H9 (cell line): ENCODE results near the gene MTMR6. TPM values are rescaled to one million over a fixed set of nuclear protein-coding genes. Genes with fewer than 3 reads are reported as not detected.

Source experiments
- DNase-seq: peaks from one replicate; pipeline ENCODE4 v3.0.0-alpha.2; 2017
- H2AFZ ChIP-seq: one replicate; pipeline ENCODE4 v1.6.1; 2013; ENCODE audit warnings: mild to moderate bottlenecking, low read length, control low read depth, moderate library complexity
- H2AK5ac ChIP-seq: 2 replicates; pipeline ENCODE4 v1.6.1; 2013; ENCODE audit warnings: low read length, control low read depth, mixed read lengths; ENCODE audit not compliant: insufficient read length
- H2BK120ac ChIP-seq: one replicate; pipeline ENCODE4 v1.6.1; 2013; ENCODE audit warnings: low read depth, mild to moderate bottlenecking, low read length, control low read depth, inconsistent platforms; ENCODE audit not compliant: poor library complexity, severe bottlenecking
- H2BK12ac ChIP-seq: 2 replicates; pipeline ENCODE4 v1.6.1; 2013; ENCODE audit warnings: low read length, control low read depth, mixed read lengths, low read depth; ENCODE audit not compliant: insufficient read length
- H2BK15ac ChIP-seq: 2 replicates; pipeline ENCODE4 v1.6.1; 2013; ENCODE audit warnings: low read depth, low read length, control low read depth
- H2BK20ac ChIP-seq: one replicate; pipeline ENCODE4 v1.6.1; 2013; ENCODE audit warnings: low read depth, mild to moderate bottlenecking, low read length, control low read depth, inconsistent platforms; ENCODE audit not compliant: poor library complexity, severe bottlenecking
- H2BK5ac ChIP-seq: 2 replicates; pipeline ENCODE4 v1.6.1; 2013; ENCODE audit warnings: low read length, control low read depth, mixed read lengths; ENCODE audit not compliant: insufficient read length
- H3K14ac ChIP-seq: 2 replicates; pipeline ENCODE4 v1.6.1; 2013; ENCODE audit warnings: low read length, control low read depth; ENCODE audit not compliant: insufficient read depth
- H3K18ac ChIP-seq: 2 replicates; pipeline ENCODE4 v1.6.1; 2013; ENCODE audit warnings: low read depth, mild to moderate bottlenecking, mixed read lengths, low read length, control low read depth; ENCODE audit not compliant: insufficient read length
- H3K23ac ChIP-seq: 2 replicates; pipeline ENCODE4 v1.6.1; 2013; ENCODE audit warnings: low read length, control low read depth, mixed read lengths, low read depth; ENCODE audit not compliant: insufficient read length
- H3K23me2 ChIP-seq: 2 replicates; pipeline ENCODE4 v1.6.1; 2013; ENCODE audit warnings: low read depth, mild to moderate bottlenecking, mixed read lengths, low read length, control low read depth; ENCODE audit not compliant: insufficient read length, poor library complexity, severe bottlenecking
- H3K27ac ChIP-seq: 2 replicates; pipeline ENCODE4 v1.5.1; 2013; ENCODE audit warnings: low read length, control low read depth, mixed read lengths, low read depth; ENCODE audit not compliant: insufficient read length
- H3K27me3 ChIP-seq: 2 replicates; pipeline ENCODE4 v1.6.1; 2013; ENCODE audit warnings: low read length, control low read depth, inconsistent platforms; ENCODE audit not compliant: insufficient read depth
- H3K4ac ChIP-seq: 2 replicates; pipeline ENCODE4 v1.6.1; 2013; ENCODE audit warnings: low read depth, mild to moderate bottlenecking, control low read depth, inconsistent platforms, low read length, moderate library complexity
- H3K4me1 ChIP-seq: 2 replicates; pipeline ENCODE4 v1.6.1; 2013; ENCODE audit warnings: low read length, control low read depth, inconsistent platforms; ENCODE audit not compliant: insufficient read depth
- H3K4me2 ChIP-seq: 2 replicates; pipeline ENCODE4 v1.6.1; 2013; ENCODE audit warnings: low read length, control low read depth, mixed read lengths; ENCODE audit not compliant: insufficient read length, insufficient read depth
- H3K56ac ChIP-seq: 2 replicates; pipeline ENCODE4 v1.6.1; 2013; ENCODE audit warnings: low read depth, mild to moderate bottlenecking, mixed read lengths, low read length, control low read depth; ENCODE audit not compliant: insufficient read length
- H3K79me1 ChIP-seq: 2 replicates; pipeline ENCODE4 v1.6.1; 2013; ENCODE audit warnings: low read depth, mild to moderate bottlenecking, moderate library complexity, low read length, control low read depth, inconsistent platforms; ENCODE audit not compliant: insufficient read depth, poor library complexity, severe bottlenecking
- H3K79me2 ChIP-seq: 2 replicates; pipeline ENCODE4 v1.6.1; 2013; ENCODE audit warnings: low read length, control low read depth, inconsistent platforms; ENCODE audit not compliant: insufficient read depth
- H3K9ac ChIP-seq: 2 replicates; pipeline ENCODE4 v1.6.1; 2013; ENCODE audit warnings: low read length, control low read depth, mixed read lengths; ENCODE audit not compliant: insufficient read length; ENCODE audit errors: extremely low read depth
- H3K9me3 ChIP-seq: one replicate; pipeline ENCODE4 v1.6.1; 2013; ENCODE audit warnings: low read depth, low read length, inconsistent platforms; ENCODE audit not compliant: control insufficient read depth
- H3T11ph ChIP-seq: one replicate; pipeline ENCODE4 v1.6.1; 2013; ENCODE audit warnings: mild to moderate bottlenecking, low read length, control low read depth, inconsistent platforms
- H4K20me1 ChIP-seq: one replicate; pipeline ENCODE4 v1.6.1; 2013; ENCODE audit not compliant: control insufficient read depth, insufficient read length, insufficient read depth
- H4K5ac ChIP-seq: 2 replicates; pipeline ENCODE4 v1.6.1; 2013; ENCODE audit warnings: low read depth, mild to moderate bottlenecking, mixed read lengths, low read length, control low read depth; ENCODE audit not compliant: insufficient read length
- H4K8ac ChIP-seq: replicated peaks from 2 replicates; pipeline ENCODE4 v1.6.1; 2013; ENCODE audit warnings: low read length, control low read depth, mixed read lengths, low read depth; ENCODE audit not compliant: insufficient read length
- H4K91ac ChIP-seq: 2 replicates; pipeline ENCODE4 v1.6.1; 2013; ENCODE audit warnings: low read depth, mild to moderate bottlenecking, moderate library complexity, mixed read lengths, low read length, control low read depth; ENCODE audit not compliant: insufficient read length
- H3K27ac Mint-ChIP-seq, 3 experiments: 2 replicates in 2 of 3; 3 replicates in 1 of 3; pipeline ENCODE4 v1.8.0; 2020 to 2021; ENCODE audit warnings: mixed read lengths in 3 of 3, mild to moderate bottlenecking in 1 of 3, moderate library complexity in 1 of 3
- H3K27me3 Mint-ChIP-seq: 2 replicates; pipeline ENCODE4 v1.8.0; 2021; ENCODE audit warnings: low read depth, mild to moderate bottlenecking, moderate library complexity, mixed read lengths
- H3K36me3 Mint-ChIP-seq, 3 experiments: 2 replicates in 2 of 3; 3 replicates in 1 of 3; pipeline ENCODE4 v1.8.0; 2020 to 2021; ENCODE audit warnings: low read depth in 3 of 3, mixed read lengths in 3 of 3; ENCODE audit not compliant: insufficient read depth in 1 of 3
- H3K4me1 Mint-ChIP-seq, 2 experiments: 2 replicates each; pipeline ENCODE4 v1.8.0; 2020; ENCODE audit warnings: mixed read lengths in 2 of 2
- H3K4me3 Mint-ChIP-seq, 2 experiments: 2 replicates in 1 of 2; 3 replicates in 1 of 2; pipeline ENCODE4 v1.8.0; 2020 to 2021; ENCODE audit warnings: mild to moderate bottlenecking in 2 of 2, mixed read lengths in 2 of 2, moderate library complexity in 1 of 2
- H3K9me3 Mint-ChIP-seq, 2 experiments: 2 replicates in 1 of 2; 3 replicates in 1 of 2; pipeline ENCODE4 v1.8.0; 2020; ENCODE audit warnings: mild to moderate bottlenecking in 2 of 2, mixed read lengths in 2 of 2, moderate library complexity in 1 of 2
- CTCF ChIP-seq: fragments of 200-600 bp; sonication (generic); conservative IDR thresholded peaks from 3 replicates; pipeline ENCODE4 v1.8.0; 2021; ENCODE audit warnings: antibody characterized with exemption, mild to moderate bottlenecking
- WGBS: extraction: QIAGEN DNeasy Blood & Tissue Kit; methylation state at CpG from one replicate; pipeline ENCODE4 v1.1.7; 2013; ENCODE audit warnings: missing lambda C conversion rate, low lambda C conversion rate, mixed read lengths; ENCODE audit not compliant: insufficient read length; ENCODE audit errors: extremely low coverage; 5-methylcytosine and 5-hydroxymethylcytosine counted together
- total RNA-seq: library from RNA; stranded (reverse); gene quantifications from 2 replicates; pipeline ENCODE4 v1.2.1, GENCODE V29; 2021

The MTMR6 gene
- total RNA-seq, 1 experiment from 2014 or later: 7.0 TPM

GRCh38 chr13:25233861-25234260 is 53.4 kb downstream of the MTMR6 start:
- Histone ChIP-seq H2BK12ac (no peak overlapping the region), H3K27me3 (no peaks in the 10 kb centered on the region), H2BK20ac (no peak overlapping the region), H2AK5ac (no peak overlapping the region), H2AFZ (no peak overlapping the region), H3T11ph (no peak overlapping the region), H4K5ac (no peak overlapping the region), H3K23me2 (no peaks in the 10 kb centered on the region), H3K18ac (no peak overlapping the region), H3K9ac (no peak overlapping the region), H3K4ac (no peak overlapping the region), H3K9me3 (no peaks in the 10 kb centered on the region), H4K91ac (no peak overlapping the region), H3K4me2 (no peak overlapping the region), H3K79me2 (no peaks in the 10 kb centered on the region), H4K8ac (no peak overlapping the region), H4K20me1 (no peaks in the 10 kb centered on the region), H2BK5ac (no peak overlapping the region), H3K56ac (no peak overlapping the region), H2BK15ac (no peak overlapping the region), H3K79me1 (no peaks in the 10 kb centered on the region), H3K4me1 (no peaks in the 10 kb centered on the region; the same call in 1 of the 2 replicates), H3K27ac (no peak overlapping the region), H2BK120ac (no peak overlapping the region), H3K14ac (no peak overlapping the region), H3K23ac (no peak overlapping the region)
- no CpG with 5 or more reads among the region's 1 CpG for WGBS
- H3K4me1 Mint-ChIP-seq: peaks cover 0 to 3% of the 10 kb centered on the region in 2 experiments; a peak in 1 of 4 replicates
- no peak overlapping the region; a peak in 1 of 7 replicates for H3K27ac Mint-ChIP-seq
- TF ChIP-seq CTCF: no peak
- peaks cover 2% of the 10 kb centered on the region; the same call in 1 of the 2 replicates for H3K27me3 Mint-ChIP-seq
- H3K4me3 Mint-ChIP-seq: no peak overlapping the region
- no peaks in the 10 kb centered on the region for H3K36me3 Mint-ChIP-seq
- H3K9me3 Mint-ChIP-seq: no peaks in the 10 kb centered on the region
- no peak for DNase-seq
